A172 (cell line): ENCODE results near the gene DIP2C. TPM values are rescaled to one million over a fixed set of nuclear protein-coding genes. Genes with fewer than 3 reads are reported as not detected.

Source experiments
- DNase-seq: peaks from one replicate; pipeline ENCODE4 v3.0.0-alpha.2; 2015; ENCODE audit warnings: low spot score
- total RNA-seq: library from RNA; depleted of rRNA; stranded (reverse); fragments of >200 nt; shearing (Covaris generic); gene quantifications from 2 replicates; pipeline ENCODE4 v1.2.3, GENCODE V29; 2014

Gene DIP2C
- total RNA-seq, 1 experiment from 2014 or later: 12.8 TPM

DNA sequence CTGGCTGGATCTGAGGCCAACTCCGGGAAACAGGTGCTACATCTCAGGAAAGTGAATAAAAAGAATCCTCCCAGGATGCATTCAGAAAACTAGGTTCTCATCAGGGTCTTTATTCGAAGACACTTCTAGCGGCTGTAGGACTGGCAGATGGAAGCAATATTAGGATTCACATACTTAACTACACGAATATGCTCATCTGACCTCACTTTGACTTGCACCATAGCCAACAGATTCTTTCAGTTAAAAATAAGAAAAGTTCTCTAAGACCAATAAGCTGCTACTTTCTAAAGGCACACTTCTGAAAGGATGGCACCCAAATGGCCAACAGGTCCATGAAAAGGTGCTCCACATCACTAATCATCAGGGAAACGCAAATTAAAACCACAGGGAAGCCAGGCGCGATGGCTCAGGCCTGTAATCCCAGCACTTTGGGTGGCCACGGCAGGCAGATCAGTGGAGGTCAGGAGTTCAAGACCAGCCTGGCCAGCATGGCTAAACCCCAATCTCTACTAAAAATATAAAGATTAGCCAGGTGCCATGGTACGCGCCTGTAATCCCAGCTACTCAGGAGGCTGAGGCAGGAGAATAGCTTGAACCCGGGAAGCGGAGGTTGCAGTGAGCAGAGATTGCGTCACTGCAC, 296.2 kb downstream of the DIP2C start:
- no peak for DNase-seq

DNA sequence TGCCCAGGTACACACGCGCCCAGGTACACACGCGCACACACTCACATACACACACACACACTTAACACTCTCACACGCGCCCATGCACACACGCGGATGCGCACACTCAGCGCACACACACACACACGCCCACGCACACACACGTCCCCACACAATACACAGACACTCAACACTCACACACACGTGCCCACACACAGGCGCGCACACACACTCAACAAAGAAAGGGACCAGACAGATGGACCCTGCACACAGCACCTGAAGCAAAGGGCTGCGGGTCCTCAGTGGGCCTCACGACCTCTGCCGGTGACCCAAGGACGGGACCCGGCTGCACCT, 296.8 kb downstream of the DIP2C start:
- no peak for DNase-seq

DNA sequence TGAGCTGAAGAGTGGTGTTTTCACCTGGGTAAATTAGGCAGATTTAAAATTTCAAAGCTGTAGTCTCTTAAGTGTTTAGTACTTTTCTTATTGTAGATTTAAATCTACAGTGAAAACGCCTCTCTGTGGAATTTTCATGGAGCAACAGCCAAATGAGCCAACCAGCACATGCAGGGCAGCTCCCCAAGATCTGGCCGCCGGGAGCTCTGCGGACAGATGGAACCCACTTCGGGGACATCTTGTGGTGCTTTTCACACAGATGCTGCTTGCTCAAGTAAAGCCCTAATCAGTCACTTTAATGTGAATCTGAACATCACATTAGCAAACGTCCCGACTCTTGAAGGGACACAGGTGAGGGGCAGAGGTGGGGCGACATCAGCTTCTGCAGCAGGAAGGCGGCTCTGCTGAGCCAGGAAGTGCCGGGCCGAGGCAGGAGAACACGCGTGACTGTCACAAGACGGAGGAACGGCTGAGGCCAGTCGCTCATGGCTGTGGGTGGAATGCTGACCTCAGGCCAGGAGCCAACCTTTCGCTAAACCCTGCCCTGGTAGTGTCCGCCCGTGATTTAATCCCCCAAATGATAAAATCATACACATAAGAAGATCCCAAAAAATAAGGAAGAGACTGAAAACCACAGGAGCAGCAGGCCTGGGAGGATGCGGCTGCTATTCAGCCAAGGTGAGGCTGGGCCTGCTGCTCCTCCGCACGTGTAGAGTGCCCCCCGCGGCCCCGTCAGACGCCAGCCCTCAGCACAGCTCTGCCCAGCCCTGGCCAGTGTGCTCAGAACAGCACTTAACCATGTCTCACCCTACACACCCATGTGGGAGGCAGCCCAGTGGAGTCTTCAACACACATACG, 297.4 kb downstream of the DIP2C start:
- no peak for DNase-seq

DNA sequence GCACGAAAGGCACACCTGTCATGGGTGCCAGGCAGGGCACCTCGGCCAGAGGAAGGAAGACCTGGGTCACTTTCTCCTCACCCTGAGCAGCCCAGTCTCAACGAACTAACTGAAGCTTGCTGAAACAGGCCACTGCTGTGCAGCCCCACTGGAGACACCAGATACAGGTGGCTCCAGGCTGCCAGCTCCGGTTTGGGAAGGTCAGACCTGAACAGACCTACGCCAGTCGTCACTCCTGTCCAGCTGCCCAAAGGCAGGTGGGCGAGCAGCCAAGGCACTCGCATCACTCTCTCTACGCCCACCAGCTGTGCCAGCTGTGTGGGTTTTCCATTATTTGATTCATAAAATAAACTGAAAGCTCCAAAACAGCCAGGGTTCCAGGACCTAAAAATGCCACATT, 298.2 kb downstream of the DIP2C start:
- DNase-seq: no peak

DNA sequence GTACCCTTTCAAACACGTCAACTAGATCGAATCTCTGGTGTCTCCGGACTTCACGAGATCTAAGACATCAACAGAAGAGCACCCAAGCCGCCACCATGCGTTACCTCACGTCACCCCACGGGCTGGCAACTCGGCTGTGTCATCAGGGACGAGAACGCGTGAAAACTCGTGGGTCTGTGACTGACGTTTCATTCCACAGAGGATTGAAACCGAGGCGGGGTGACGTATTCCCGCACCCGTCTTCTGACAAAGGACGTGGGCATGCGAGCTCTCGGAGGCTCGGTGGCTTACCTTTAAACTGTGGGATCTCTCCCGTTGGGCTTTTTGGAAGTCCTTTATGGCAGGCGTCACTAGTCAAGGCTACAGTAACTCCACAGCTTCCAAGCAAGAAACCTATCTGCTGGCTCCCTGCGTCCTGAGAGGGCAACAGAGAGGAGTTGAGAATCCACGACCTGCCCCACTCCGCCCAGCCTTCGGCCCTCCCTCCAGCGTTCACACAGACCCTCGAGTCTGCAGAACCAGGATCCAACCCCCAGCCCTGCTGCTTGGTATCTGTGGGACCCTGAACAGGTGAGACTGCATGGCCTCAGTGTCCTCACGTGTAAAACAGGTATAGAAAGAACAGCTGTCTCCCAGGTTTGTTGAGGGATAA, 298.9 kb downstream of the DIP2C start:
- no peak for DNase-seq

DNA sequence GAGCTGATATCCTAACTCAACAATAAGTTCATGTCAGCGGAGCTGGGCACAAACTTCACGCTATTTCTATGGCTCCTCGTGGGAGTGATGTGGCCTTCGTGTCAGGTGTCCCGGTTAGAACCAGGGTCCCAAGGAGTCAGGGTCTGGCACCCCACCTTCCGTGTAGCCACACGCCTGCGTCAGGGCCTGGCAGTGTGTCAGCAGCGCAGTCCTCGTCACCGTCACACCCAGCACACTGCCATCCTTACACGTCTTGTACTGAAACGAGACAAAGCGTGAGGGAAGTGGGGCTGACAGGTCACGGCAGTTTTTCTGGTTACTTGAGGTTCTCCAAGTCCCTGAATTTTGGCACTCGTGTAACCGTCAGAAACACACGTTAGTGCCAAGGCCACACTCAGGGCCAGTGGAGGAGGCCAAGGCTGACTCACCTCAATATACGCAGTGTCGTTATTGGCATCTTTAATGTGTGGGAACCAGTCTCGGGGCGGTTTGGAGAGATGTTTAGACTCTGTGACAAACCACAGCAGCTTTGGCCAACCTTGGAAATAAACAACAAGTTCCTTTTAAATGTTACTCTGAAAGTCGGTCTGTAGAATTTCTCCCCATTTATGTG, 299.5 kb downstream of the DIP2C start:
- no peak for DNase-seq

DNA sequence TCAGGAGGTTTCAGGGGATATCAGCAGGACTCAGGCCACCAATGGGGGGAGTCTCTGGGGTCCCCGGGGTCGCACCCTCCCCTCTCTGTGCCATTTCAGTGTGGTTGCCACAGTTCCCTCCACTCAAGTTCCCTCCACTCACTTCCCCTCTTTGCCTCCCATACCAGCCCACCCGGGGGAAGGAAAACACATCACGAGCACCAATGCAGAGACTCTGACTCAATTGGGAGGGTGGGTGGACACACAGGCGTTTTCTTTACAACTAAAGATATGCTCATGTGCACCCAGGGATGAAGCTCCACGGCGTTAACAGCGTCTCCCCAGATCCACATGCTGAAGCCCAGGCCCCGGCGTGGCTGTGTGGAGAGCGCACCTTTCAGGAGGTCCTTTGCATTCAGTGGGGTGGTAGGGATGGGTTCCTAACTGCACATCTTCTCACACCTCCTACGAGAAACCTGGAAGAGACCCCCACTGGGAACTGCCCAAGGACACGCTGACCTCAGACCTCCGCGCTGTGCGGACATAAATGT, 300.1 kb downstream of the DIP2C start:
- DNase-seq: no peak

DNA sequence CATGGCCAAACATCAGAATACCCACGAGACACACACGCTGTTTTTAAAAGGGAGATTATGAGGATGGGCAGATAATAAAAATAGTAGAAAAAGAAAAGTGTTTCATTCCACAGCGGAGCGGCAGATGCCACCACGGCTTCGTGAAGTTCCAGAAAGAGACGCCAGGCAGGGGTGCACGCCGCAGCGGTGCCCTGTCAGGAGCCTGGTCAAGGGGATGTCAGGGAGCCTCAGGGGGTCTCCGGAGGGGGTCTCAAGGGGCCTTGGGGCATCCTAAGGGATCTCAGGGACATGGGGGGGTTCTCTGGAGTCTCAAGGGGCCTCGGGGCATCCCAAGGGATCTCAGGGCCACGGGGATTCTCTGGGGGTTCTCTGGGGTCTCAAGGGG, 300.8 kb downstream of the DIP2C start:
- DNase-seq: no peak

DNA sequence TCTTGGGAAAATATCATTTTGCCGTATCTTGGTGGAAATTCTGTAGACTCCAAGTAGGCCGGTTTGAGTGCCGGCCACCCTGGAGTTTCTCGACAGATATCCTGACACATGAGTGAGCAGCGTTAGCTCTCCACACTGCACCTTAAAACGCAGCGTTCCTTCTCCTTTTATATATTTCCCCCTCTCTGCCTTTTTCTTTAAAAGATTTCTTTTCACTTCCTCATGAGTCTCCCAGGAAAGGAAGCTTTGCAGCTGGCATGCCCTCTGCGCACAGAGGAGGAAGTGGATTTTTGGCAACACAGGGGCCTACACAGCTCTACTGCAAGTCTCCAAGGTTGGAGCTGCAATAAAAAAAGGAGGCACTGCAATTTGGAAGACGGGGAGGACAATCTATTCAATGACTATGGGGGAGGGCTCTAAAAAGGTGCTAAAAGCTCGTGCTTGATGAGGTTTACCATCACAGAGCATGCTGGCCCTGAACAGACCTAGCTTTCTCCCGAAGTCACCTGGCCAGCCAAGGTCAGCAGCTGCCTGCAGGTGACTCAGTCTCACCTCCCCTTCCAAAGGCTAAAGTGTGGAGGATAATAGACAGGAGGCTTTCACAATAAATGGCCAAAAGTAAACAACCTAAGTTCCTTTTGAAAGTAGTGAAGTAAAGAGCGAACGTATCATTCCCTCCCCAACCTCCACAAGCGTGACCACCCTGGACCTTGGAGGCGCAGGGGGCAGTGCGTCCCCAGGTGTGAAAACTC, 301.4 kb downstream of the DIP2C start:
- no peak for DNase-seq

DNA sequence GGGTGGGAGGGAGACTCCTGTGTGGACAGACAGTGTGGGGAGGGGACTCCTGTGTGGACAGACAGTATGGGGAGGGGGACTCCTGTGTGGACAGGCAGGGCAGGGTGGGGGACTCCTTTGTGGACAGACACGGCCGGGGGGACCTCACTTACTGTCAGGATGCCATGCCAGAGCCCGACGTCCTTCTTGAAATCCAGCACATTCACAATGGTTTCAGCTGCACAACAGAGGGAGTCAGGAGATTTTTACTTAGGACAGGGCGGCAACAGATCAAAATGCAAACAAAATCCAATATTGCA, 301.9 kb downstream of the DIP2C start:
- no peak for DNase-seq

DNA sequence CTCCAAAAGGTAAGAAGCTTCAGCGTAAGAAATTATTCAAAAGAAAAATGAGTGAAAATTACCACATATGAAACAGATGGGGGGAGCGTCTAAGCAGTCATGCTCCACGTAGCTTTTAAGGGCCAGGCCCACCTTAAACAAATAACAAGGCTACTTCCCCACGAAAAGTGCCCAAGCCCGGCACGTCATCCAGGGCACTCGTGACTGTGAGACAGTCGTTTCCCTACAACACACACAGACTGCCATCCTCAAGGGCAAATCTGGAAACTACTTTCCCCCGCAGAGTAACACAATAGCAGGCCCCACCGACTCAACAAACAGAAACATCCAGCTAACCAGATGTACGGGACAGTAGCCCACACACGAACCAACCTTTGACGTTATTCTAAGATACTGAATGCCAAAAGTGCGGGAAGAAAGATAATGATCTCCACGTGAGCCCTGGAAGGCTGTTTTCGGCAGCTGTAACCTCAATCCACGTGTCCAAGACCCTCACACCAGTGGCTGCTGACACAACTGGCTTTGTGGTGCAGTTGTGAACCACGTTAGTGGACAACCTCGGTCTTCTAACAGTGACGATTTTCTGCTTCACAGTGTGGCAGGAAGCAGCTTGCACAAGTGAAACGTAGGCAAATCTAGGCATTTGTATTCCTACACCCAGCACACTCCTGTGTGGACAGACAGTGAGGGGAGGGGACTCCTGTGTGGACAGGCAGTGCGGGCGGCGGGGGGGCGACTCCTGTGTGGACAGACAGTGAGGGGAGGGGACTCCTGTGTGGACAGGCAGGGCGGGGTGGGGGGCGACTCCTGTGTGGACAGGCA, 302.5 kb downstream of the DIP2C start:
- DNase-seq: no peak

DNA sequence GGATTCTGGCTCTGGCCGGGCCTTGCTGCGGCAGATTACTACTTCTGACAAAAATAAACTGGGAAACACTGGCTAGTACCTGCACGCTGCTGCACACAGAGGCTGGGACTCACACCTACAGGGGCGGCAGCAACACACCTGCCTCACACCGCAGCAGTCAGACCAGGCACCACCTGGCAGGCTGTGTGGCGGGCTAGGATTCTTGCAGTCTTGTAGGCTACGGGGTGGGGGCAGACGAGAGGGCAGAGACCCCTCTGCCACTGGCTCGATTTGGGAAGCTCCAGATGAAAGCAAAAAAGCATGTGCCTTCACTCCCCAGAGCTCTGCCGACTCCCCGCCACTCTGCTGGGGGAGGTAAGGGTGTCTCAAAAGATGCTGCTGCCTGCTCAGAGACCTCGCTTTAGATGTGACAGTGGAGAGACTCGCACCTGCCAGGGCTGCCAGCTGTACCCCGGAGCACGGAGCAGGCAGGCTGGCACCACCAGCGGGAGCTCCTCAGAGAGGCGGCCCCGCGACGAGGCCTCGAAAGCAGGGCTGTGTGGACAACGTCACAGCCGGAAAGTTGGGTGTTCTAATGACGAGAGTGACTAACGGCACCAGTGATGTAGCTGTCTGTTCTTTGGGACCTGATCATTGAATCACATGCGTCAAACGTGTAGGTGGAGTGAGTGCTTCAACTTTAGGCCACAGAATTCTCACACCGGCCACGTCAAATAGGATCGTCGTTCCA, 303.7 kb downstream of the DIP2C start:
- no peak for DNase-seq

DNA sequence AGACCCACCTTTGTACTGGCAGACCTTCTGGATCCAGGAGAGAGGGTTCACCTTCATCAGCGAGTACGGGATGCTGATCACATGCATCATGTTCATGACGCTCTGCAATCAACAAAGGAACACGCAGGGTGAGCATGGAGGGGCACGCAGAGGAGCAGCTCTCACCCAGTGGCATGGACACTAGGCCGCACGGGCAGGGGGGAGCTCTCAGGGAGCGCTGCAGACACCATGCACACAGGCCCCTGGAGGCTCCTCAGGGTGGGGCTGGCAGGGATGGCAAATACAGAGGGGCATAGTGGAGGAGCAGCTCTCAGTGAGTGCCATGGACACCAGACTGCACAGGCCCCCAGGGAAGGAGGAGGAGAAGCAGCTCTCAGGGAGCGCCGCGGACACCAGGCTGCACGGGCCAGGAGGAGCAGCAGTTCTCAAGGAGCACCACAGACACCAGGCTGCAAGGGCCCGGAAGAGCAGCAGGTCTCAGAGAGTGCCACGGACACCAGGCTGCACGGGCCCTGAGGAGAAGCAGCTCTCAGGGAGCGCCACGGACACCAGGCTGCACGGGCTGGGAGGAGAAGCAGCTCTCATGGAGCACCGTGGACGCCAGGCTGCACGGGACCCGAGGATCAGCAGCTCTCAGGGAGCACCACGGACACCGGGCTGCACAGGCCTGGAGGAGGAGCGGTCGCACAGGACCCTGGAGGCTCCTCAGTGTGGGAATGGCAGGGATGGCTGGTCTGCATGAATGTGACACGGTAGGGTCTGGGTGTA, 304.7 kb downstream of the DIP2C start:
- DNase-seq: no peak

DNA sequence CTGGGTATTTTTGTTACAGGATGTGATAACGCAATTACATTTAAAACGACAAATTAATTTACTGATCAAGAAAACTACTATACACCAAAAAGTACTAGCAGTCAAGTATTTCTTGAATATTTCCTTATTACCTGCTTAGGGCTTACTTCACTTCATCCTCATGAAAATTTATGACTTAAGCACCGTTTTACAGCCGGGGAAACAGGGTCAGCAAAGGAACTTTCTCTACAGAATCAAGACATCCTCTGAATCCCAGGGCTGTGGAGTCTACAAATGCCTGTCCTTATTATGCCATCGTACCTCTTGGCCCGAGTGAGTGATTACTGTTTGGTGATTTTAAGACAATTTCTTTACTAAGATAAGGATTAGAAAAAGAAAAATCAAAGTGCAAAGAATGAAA, 305.9 kb downstream of the DIP2C start:
- DNase-seq: no peak

DNA sequence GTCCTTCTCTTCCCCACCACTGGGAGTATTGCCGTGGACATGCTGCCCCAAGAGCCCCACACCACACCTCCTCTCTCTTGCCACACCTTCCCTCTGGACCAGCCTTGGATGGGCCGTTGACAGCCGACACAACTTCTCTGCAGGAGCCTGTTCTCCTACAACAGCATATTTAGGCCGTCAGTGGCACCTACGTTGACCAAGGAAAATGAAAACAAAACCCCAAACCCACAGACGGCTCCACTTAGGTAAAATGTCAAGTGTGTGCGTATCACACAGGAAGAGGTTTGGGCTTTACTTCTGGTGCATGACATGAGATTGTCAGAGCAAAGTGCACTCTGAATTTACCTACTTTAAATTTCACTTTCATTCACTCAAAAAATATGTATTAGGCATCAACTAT, 307.7 kb downstream of the DIP2C start:
- no peak for DNase-seq

DNA sequence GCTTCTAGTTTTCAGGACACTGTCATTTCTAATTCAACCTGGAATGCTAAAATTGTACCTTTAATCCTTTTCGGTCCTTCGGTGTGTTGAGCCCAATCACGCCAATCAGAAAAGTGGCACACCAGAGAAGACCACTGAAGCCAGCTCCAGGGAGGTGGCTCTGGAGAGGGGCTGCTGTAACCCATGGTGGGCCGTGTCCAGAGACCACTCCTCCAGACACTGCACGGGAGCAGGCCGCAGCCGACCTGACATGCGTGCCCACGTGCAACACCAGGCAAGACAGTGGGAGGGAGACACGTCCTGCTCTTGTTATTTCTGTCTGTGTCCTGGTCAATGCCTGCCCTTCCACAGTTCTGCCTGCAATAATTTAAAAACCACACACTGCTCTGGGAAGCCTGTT, 308.1 kb downstream of the DIP2C start:
- DNase-seq: no peak

DNA sequence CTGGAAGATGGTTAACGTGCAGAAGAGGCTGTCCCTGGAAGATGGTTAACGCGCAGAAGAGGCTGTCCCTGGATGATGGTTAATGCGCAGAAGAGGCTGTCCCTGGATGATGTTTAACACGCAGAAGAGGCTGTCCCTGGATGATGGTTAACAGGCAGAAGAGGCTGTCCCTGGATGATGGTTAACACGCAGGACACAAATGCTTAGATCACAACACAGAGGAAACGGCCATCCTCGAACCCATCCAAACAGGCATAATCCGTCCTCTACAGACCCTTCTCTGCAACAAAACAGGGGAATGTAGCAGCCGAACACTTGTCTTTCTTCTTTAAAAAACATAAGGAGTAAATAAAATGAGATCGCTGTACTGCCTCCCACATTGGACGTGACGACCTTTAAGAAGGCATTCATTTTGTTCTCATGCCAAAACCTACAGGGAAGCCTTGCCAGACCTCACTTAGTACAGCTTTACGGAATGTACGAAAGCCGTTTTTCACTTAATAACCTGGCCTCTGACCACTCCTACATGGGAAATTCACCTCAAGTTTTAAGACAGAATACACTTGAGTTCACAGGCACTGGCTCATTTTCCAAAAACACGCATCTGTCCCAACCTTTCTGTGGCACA, 309.0 kb downstream of the DIP2C start:
- DNase-seq: no peak

DNA sequence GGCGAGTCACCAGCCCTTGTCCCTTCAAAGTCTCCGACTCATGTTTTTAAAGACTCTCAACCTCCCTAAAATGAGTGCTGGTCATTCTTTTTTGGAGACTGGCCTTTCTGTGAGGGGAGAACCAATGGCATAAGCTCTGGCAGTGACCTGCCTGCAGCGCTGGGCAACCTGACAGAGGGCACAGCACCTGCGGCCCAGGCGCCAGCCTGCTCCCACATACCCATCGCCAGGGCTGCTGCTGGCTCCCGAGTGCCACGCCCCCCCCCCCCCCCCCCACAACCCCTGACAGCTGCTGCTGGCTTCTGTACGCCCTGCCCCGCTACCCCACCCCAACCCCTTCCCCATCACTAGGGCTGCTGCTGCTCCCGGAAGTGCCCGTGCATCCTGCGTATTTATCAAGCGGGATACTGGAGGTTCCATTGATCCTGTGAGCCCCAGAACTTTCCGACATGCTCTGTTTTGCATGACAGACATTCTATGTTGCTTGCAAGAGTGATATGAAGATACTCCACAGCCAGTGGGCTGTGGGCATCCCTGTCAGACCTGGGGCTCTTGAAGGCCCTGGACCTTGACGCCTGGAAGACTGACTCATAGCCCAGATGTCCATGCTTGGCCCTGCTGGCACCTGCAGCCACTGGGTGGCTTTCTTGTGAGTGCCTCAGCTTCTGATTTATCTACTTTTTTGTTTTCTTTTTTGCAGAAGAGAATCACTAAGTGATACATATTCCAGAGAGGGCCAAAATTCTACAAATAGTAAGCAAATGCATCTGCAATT, 310.4 kb downstream of the DIP2C start:
- no peak for DNase-seq
